Activated CD4-positive, alpha-beta T cell treated with anti-CD3 and anti-CD28 coated beads for 24 hours (primary cell): ENCODE measurements around the gene GTPBP3.
"Not testable (repeated sequence)": the region's sequence is repeated elsewhere in the genome, so short reads cannot be mapped to it uniquely, and the experiment has no call there.

ENCODE experiments used
- DNase-seq, 2 donors: peaks; one replicate each; pipeline ENCODE4 v3.0.0-alpha.2; 2020; ENCODE audit warnings: low read depth in 2 of 2

GTPBP3 gene

DNA sequence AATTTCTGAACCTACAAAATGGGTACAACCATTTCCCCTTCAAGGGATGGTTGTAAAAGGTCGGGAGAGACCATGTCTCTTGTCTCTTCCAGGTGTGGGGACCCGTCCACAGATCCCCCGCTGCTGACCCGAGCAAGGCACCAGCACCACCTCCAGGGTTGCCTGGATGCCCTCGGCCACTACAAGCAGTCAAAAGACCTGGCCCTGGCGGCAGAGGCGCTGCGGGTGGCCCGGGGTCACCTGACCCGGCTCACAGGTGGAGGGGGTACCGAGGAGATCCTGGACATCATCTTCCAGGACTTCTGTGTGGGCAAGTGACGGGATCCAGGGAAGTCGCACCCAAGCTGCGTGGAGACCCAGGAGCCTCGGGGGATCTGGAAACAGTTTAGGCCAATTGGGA is 4.0 kb downstream of the GTPBP3 start:
- DNase-seq = no peak

DNA sequence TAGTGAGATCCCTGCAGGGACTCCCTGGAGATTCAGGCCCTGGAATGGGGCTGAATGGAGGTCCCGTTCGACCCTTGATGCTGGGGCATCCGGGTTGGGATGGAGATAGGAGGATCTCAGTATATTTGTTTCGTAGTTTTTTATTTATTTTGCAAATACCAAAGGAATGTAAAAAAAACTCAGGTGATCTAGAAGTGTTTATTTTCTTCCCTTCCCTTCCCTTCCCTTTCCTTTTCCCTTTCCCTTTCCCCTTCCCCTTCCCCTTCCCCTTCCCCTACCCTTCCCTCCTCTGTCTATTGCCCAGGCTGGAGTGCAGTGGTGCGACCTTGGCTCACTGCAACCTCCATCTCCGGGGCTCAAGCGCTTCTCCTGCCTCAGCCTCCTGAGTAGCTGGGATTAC is 4.5 kb downstream of the GTPBP3 start:
- DNase-seq = no peak

DNA sequence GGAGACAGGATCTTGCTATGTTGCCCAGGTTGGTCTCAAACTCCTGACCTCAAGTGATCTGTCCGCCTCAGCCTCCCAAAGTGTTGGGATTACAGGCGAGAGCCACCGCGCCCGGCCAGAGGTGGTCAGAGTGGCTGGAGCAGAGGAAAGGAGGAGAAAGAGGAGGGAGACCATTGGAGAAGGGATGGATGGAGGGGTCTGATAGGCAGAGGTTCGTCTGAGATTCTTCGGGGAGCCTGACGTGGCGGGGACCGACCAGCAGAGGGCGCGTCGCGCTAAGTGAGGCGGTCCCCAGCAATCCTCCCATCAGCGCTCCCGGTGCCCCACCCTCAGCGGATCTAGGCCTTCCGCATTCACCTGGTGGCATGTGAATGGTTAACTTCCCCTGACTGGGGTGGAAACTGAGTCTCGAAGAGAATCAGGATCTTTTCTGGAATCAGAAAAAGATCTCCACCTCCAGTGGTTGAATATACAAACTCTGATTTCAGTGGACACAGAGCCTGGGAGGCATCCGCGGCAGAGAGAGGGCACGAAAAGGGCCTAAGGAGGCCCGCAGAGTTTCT is 8.8 kb downstream of the GTPBP3 start:
- peak; percentile 76 to 79 for DNase-seq

DNA sequence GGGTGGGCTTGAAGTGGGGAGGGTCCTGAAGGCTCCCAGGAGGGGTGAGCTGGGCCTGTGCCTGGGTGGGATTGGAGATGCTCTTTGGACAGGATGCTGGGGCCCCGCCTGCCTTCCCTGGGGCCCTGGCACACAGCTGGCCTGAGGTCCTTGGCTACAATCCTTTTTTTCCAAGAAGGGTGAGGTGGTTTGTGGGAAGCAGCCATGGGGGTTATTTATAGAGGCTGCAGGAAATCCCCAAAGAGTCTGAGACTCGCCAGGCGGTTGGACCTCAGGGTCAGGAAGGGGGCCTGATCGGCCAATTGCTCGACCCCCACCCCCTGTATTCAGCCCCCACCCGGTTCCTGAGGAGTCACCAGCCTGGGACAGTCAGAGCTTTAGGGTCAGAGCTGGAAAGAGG is 10.0 kb downstream of the GTPBP3 start:
- DNase-seq = no peak

DNA sequence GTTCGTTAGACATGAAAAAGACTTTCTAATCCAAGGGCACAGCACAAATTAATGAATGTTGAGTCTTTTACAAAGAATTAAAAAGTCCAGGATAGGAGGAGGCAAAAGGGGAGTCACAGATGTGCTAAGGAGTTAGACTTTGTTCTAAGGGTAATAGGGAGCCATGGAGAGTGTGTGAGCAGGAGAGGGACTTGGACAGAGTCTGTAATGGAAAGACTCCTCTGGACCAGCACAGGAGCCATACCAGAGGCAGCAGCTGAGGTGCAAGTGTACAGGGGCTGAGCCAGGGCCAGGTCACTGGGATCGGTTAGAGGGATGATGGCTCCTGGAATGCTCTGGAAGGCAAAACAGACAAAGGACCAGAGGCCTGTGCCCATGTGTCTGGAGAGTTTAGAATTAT is 10.5 kb downstream of the GTPBP3 start:
- no peak for DNase-seq

DNA sequence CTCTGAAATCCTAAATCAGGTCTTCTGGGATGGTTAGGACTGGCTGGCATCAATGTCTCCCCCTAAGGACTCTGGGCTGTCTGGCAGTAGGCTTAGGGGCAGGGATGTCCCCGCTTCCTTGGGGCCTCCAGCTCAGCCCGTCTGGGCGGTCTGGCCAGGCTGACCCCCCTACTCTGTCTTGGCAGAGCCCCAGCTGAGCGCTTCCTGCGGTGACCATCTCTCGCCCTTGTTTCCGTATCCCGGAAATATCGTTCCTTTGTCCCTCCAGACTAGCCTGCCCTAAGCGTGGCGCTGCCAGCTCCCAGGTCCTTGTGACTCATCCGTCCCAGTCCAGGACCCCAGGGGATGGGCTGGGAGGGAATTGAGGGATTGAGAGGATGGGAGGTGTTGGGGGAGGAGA is 11.3 kb downstream of the GTPBP3 start:
- no peak for DNase-seq

DNA sequence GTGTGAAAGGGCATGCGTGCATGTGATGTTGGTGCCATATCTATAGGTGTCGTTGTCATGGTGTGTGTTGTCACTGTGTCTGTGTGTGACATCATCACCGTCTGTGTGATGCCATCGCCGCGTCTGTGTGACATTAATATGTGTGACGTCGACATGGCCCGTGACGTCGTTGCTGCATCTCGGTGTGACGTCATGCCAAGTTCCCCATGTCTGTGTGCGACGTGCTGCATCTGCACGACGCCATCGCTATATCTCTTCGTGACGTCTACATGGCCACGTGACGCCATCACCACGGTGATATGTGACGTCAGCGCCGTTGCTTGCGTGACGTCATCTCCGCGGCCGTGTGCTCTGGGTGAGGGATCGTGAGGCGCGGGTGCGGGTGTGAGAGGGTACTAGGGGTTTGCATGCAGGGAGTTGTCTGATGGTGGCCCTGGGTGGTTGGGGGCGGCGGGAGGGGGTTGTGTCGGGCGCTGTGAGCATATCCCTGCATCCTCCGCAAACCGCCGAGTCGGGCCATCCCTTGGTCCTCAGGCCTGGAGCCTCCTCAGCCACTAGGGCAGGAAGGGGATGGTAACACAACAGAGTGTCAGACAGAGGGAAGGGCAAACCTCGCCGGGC is 14.6 kb downstream of the GTPBP3 start:
- DNase-seq = no peak

DNA sequence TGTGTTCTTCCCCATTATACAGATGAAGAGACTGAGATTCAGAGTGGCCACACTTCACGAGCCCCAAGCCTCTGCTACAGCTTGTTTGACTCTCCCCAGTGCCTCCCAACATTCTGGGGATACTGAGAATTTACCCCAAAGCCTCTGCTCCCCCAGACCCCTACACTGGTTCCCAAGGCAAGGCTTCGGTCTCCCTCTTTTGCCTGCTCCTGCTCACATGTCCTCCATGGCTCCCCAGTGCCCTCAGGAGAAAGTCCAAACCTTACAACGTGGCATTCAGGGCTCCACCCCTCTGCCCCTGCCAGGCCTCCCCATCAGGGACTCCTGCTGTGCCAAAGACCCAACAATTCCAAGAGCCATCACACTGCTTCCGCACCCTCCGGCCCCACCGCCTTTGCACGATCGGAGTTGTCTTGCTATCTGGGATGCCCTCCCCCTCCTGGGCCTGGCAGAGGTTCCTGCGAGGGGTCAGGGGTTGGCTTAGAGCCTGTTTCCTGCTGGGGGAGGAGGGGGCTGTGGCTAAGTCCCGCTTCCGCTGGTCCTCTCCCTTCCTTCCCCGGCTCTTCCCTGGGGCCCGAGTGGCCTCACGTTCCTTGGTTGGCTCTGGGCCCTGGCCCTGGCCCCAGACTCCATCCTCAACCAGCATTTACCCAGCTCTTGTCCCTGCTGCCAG is 15.4 kb downstream of the GTPBP3 start:
- no peak for DNase-seq

DNA sequence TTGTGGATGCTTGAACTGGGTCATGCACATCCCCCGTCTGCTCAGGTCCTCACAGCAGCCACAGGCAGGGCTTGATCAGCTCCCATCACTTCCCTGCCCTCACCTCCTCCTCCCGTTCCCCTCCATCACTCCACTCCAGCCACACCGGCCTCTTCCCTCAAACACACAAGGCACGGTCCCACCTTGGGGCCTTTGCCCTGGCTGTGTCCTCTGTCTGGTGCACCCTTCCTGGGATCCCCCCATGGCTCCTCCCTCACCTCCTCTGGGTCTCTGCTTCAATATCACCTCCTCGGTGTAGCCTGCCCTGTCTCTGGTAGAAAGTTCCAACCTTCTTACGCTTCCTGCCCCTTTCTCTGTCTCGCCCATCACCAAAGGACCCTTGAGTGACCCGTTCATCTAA is 16.0 kb downstream of the GTPBP3 start:
- DNase-seq = no peak

DNA sequence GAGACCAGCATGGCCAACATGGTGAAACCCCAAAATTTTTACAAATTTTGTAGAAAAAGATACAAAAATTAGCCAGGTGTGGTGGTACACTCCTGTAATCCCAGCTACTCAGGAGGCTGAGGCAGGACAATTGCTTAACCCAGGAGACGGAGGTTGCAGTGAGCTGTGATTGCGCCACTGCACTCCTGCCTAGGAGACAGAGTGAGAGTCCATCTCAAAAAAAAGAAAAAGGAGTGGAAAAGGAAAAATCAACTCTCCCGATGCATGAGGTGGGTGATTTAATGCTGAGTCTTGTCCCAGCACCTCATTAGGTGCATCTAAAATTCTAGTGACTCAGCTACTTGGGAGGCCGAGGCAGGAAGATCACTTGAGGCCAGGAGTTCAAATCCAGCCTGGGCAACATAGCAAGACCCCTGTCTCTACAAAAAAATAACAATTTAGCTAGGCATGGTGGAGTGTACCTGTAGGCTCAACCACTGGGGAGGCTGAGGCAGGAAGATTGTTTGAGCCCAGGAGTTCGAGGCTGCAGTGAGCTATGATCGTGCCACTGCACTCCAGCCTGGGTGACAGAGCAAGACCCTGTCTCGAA is 19.8 kb downstream of the GTPBP3 start:
- DNase-seq = no peak

GRCh38 chr19:17357724-17358123 is 20.4 kb downstream of the GTPBP3 start:
- DNase-seq = no peak

DNA sequence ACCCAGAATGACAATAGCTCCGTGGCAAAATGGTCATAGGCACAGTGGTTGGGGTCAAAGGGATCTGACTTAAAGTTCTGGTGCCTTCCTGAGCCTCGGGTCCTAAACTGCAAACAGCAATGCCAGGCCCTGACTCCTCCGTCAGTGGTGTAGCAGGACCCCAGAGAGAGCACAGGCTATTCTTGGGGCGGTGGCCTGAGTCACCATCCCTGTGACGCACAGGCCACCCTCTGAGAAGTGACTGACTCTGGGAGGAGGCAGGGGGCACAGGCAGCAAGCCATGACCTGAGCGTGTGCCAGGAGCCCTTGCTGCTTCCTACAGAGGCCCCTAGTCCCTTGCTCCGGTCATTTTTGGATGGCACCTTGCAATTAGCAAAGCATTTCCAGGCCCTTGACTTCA is 21.0 kb downstream of the GTPBP3 start:
- no peak for DNase-seq

- no peak for DNase-seq
Measured at GRCh38 chr19:17359905-17360800, 22.8 kb downstream of the GTPBP3 start.

- not testable (repeated sequence) for DNase-seq
Measured at GRCh38 chr19:17363852-17364605, 26.7 kb downstream of the GTPBP3 start.

DNA sequence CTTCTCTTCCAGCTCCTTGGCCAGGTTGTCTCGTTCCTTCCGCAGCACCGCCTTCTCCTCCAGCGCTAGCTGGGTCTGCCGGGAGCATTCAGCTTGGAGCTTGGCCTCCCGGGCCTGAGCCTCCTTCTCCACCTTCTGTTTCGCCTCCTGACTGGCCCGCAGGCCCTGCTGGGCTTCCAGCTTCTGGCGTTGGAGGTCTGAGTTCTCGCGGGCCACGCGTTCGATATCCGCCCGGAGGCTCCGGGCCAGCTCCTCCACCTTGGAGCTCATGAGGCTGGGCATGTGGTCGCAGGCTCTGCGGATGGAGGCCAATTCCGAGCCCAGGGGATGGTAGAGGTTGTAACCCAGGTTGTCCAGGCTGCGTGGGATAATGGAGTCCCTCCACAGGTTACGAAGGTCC is 28.0 kb downstream of the GTPBP3 start:
- no peak for DNase-seq

- no peak for DNase-seq
Measured at GRCh38 chr19:17370026-17370587, 32.8 kb downstream of the GTPBP3 start.

GRCh38 chr19:17376935-17377600 is 39.7 kb downstream of the GTPBP3 start, which contains the start of gene PLVAP:
TSS of gene PLVAP (minus strand) at chr19:17377342. CDS start at chr19:17377288, 54 bp downstream.
- DNase-seq = no peak

DNA sequence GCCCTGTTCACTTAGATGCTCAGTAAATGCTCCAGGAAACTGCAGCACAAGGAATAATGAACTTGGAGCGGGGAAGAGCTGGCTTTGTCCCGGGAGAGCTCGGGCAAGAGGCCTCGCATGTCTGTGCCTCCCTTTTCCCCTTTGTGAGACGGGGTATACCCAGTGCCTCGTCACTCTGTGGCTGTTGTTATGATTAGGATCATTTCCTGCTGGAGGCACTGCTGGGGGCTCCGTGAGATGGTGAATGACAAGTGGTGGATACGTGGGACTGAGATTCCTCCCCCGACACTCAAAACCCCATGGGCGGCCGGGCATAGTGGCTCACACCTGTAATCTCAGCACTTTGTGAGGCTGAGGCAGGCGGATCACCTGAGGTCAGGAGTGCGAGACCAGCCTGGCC is 40.9 kb downstream of the GTPBP3 start:
- no peak for DNase-seq

GRCh38 chr19:17379221-17379631 is 41.9 kb downstream of the GTPBP3 start:
- no peak for DNase-seq

DNA sequence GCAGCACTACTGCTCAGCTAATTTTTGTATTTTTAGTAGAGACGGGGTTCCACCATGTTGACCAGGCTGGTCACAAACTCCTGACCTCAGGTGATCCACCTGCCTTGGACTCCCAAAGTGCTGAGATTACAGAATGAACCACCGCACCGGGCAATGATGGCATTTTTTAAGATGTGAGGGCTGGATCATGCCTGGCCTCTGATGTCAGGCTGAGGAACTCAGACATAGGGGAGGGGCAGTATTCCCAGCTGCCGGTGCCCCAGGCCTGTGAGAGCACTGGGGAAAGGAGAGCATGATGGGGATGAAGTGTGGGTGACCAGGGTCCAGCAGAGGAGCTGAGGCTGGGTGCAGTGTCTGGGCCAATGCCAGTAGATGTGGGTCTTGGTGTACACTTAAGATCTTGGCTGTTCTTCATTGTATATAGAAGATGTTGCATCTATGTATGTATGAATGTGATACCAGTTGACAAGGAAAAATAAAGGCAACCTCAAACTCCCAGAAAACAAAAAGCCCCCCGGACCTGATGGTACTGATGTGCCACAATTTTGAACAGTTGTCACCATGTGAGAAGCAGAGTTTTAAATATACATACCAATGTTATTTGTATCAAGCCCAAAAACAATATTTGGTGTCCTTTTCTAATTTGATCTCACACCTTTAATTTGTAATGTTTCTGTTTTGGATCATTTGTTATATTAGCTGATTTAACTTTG is 43.2 kb downstream of the GTPBP3 start:
- DNase-seq = no peak
